Activated T-helper 9 cell treated with anti-CD3 and anti-CD28 coated beads, Interleukin-2, amount 50 U/mL, for 16 hours (primary cell): ENCODE measurements around the gene PADI2.

ENCODE experiments used
- DNase-seq: peaks from one replicate; pipeline ENCODE4 v3.0.0-alpha.2; 2020; ENCODE audit warnings: low read depth

PADI2 gene

DNA sequence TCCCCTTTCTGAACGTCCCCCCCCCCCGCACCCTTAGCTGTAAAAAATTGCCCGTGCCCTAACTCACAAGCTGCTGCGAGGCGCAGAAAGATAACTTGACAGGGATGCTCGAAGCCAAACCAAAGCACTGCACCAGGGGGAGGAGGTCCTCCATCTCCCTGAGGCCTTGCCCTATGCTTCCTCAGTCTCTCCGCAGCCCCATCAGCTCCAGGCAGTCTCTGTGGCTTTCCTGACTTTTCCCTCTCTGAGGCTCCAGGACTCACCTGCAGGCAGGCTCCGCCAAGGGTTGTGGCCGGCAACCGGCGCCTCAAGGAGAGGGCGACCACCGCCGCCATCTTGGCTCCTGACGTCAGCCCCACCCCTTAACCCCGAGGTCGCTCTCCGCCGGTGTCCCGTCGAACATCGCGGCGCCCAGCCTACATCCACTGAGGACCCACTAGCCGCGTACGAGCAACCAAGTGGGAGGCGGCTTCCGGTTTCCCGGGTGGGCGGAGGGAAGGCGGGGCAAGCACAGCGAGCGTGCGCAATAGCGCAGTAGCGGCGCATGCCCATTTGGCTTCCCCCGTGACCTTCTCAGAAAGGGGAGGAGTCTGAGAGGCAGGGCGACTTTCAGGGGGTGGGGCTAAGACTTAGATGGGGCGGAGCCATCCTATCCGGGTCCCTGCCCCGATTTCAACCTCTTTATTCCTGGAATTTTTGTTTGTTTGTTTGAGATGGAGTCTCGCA lies 65.4 kb downstream of the PADI2 start, which contains the start of gene SDHB:
TSS of gene SDHB (minus strand) at position 348 of the 726 bp plus-strand sequence. CDS start at position 335, 13 bp downstream.
- peak; percentile 98 for DNase-seq

- DNase-seq: no peak
Measured at GRCh38 chr1:17053086-17053684, 66.1 kb downstream of the PADI2 start.

- DNase-seq: no peak
Measured at GRCh38 chr1:17052641-17053040, 66.6 kb downstream of the PADI2 start.

DNA sequence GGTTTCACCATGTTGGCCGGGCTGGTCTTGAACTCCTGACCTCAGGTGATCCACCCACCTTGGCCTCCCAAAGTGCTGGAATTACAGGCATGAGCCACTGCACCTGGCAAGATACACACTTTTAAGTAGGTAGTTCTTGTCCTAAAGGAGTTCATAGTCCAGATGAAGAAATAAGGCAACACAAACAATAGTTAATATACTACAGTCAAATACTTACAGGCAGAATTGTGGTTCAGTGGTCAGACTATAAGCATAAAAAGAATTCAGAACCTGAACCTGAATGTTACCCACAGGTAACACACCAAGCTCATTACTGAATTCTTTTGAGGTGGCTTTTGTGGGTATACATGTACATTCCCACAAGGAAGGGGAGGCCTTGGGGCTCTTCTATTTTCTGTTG lies 67.2 kb downstream of the PADI2 start:
- no peak for DNase-seq

- no peak for DNase-seq
Measured at GRCh38 chr1:17047924-17048323, 71.3 kb downstream of the PADI2 start.

DNA sequence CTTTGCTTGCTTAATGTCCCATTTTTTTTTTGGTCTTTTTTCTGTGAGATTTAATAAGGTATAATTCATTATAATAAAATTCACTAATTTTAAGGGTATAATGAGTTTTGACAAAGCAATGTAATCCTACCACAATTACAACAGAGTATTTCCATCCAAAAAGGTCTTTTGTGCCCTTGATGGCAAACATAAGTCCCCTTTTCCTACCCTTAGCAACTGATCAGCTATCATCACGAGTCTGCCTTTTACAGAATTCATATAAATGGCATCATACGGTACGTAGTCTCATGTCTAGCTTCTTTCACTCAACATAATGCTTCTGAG lies 73.0 kb downstream of the PADI2 start:
- no peak for DNase-seq

GRCh38 chr1:17045634-17046333 lies 73.5 kb downstream of the PADI2 start:
- DNase-seq: no peak

DNA sequence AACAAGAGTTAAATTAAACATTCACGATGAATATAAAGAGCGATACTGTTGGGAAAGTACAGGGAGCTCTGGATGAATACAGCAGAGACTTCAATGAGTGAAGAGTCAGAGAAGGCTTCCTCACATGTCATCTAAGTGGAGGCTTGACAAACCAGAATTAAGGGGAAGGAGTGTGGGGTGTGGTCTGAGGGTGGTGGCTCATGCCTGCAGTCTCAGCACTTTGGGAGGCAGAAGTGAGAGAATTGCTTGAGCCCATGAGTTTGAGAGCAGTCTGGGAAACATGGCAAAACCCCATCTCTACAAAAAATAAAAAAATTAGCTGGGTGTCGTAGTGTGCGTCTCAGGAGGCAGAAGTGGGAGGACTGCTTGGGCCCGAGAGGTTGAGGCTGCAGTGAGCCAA lies 74.1 kb downstream of the PADI2 start:
- DNase-seq: no peak

GRCh38 chr1:17043676-17044075 lies 75.6 kb downstream of the PADI2 start:
- no peak for DNase-seq

DNA sequence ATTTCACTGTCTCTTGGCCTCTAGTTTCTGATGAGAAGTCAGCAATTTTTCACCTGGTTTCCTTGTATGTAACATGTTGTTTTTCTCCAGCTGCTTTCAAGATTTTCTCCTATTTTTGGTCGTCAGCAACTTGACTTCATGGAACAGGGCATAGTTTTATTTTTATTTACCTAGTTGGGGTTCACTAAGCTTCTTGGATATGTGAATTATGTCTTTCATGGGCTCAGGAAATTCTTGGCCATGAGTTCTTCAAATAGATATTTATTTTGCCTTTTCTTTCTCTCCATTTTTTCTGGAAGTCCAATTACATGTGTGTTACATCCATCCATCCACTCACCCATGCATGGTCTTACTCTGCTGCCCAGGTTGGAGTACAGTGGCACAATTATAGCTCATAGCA lies 79.1 kb downstream of the PADI2 start:
- DNase-seq: no peak

GRCh38 chr1:17039522-17039921 lies 79.7 kb downstream of the PADI2 start:
- no peak for DNase-seq

DNA sequence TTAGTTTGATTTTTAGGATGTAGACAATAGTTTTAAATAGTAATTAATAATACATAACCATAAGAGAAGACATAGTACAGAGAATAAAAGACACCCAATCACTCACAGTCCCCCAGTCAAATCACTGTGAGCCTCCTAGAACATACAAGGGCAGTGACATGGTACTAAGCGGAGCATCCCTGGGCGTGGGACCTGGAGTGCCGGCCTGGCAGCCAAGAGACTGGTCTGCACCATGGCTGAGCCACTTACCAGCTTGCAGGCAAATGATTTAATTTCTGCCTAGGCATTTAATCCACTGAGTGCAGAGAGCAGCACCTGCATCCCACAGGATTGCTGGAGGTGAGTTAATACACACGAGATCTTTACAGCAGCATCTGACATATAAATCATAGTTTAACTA lies 85.8 kb downstream of the PADI2 start:
- DNase-seq: no peak

DNA sequence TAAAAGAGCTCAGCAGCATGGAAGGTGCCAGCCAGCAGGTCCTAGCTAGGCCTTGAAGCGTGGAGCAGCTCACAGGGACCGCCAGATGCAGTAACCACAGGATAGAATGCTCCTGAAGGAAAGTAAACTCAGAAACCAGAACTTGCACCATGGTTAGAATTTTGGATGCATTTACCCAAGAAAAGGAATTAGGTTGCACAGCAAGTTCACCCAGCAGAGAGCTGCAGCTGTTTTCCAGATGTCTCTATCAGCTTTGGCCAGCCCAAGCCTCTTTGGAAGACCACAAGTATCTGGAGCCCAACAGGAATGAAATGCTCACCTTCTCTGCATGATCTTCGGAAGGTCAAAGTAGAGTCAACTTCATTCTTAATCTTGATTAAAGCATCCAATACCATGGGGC lies 86.5 kb downstream of the PADI2 start:
- no peak for DNase-seq

- DNase-seq: no peak
Measured at GRCh38 chr1:17031436-17031835, 87.8 kb downstream of the PADI2 start.

DNA sequence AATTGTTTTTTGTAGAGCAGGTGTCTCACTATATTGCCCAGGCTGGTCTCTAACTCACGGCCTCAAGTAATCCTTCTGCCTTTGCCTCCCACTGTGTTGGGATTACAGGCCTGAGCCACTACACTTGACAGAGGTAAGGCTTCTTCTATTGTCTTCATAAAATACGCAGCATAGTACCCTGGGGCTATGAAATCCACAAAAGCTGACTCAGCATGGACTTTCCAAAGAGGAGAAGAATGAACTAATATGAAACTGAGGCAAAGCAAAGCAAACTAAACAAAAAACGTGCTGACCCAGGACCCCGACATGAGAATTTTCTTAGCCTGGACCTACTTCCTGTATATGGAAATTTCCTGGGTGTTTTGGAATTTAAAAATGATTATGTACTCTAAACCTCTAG lies 89.0 kb downstream of the PADI2 start:
- no peak for DNase-seq

DNA sequence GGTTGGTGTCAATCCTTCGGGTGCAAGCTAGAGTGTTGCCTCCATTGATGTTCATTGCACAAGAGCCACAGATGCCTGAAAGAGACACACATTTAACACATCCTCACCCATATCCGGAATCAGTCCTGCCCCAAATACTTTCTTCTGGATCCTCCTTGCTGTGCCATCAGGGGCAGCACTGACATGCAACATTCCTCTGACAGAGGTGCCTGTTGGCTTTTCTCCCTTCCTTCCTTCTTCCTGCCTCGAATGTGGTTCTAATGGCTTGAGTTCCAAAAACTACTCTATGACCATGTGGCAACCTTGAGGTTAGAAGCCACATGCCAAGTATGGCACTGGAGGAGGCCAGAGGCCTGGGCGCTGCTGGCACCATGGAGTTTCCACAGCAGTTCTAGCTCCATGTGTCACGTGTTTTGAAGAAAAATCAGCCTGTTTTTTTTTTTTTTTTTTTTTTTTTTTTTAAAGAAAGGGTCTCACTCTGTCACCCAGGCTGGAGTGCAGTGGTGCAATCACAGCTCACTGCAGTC lies 90.5 kb downstream of the PADI2 start:
- no peak for DNase-seq

DNA sequence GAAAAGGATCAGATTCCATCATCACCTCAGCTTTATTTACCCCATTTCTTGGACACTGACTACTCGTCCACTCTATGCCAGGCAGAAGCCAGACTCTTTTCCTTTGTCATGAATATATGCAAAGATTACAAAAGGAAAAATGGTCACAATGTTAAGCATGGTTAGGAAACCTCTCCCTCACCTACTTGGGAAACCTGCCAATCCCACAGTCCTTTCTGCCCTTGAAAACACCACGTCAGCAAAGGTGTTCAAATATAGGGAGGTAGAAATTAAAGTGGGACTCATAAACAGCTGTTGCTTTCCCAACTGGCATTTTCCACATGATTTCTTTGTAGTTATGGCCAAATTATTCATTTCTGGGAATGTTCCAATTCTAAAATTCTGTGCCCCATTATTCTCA lies 91.4 kb downstream of the PADI2 start:
- DNase-seq: no peak

GRCh38 chr1:17027403-17027802 lies 91.8 kb downstream of the PADI2 start:
- no peak for DNase-seq

- DNase-seq: no peak
Measured at GRCh38 chr1:17024721-17025120, 94.5 kb downstream of the PADI2 start.

DNA sequence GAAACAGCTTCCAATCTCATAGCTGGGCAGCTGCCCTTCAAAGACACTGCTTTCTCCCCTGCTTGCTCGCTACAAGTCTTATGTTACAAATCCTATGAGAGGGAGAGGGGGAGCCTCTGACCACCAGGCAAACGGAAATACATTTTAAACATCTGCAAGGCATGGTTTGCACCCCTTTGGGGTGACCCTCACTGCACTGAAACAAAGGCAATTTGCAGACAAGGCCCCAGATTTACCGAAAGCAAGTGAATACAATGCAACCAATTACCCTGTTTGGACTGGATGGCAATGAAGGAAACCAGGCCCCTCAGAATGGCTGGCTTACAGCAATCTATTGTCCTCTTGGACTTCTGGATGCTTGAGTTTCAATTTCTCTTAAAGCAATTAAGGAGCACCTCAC lies 95.7 kb downstream of the PADI2 start:
- DNase-seq: no peak

DNA sequence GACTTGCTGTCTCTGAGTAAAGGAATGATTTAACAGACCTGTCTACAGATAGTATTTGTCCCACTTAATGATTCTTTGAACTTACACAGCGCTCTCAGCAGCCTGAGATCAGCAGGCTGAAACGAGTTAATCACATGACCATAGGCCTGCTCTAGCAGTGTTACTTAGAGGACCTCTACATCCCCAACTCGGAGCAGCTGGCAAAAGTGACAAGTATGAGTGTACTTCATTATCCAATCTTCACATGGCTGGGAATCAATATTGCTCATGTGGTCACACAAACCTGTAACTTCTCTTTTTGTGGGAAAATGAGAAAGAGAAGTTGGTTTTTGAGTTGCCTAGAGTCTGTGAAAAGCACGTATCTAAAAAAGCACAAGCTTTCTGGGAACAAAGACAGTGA lies 96.1 kb downstream of the PADI2 start:
- DNase-seq: no peak

DNA sequence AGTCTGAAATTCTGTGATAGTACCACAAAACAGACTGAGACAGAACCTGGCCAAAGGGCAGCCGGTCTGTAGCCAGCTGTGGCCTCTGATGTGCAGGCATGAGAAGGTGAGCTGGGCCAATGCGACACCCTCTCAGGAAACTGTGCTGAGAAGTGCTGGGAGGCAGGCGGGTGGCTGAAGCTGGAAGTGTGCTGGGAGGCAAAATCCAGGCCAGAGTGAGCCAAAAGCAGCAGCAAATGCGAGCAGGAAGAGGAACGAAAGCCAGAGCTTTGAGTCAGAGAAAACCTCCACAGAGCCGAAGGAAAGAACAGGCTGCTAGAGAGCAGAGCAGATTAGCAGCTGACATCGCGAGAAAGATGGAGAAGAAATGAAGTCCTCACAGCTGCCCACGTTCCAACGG lies 97.4 kb downstream of the PADI2 start:
- no peak for DNase-seq

DNA sequence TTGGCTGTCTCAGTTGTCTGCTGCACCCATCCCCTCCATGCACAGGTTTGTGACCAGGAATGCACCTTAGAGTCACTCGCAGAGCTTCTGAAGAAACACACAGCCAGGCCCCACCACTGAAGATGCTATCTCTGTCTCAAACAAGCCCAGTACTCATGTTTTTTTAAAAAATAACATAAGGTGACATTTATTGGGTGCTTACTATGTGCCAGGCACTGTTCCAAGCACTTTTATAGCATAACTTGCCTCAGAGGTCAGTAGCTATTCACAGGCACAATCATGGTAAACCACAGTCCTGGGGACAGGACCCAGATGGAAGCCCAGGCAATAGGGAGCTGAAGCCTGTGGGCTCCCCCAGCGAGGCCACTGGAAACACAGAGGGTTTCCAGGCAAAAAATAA lies 98.7 kb downstream of the PADI2 start:
- DNase-seq: no peak
